ENCODE results near the gene NRP2.

The NRP2 gene

DNA sequence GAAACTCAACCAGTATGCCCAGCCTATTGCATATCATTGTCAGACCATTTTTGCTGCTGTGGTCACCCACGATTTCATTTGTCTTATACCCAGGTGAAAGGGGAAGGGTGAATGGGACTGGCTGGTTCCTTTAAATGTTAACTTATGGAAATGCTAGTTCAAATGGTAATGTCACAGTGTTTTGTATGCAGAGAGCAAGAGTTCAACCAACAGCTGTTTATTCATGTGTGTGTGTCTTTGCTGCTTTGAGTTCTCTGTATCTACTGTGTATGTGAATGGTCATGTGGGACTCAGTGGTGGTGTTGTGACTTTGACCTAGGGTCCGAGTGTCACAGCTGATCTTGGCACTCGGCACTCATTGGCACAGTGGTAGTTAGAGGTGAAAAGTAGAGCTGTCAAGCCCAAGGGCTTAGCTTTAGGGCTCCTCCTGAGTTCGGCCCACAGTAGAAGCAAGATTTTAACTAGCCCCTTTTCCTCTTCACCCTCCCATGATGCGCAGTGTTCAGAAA, 114.6 kb downstream of the NRP2 start:
- no peak for FAIRE-seq
- DNase-seq (ENCODE audit: insufficient read length, low spot score): no peak

DNA sequence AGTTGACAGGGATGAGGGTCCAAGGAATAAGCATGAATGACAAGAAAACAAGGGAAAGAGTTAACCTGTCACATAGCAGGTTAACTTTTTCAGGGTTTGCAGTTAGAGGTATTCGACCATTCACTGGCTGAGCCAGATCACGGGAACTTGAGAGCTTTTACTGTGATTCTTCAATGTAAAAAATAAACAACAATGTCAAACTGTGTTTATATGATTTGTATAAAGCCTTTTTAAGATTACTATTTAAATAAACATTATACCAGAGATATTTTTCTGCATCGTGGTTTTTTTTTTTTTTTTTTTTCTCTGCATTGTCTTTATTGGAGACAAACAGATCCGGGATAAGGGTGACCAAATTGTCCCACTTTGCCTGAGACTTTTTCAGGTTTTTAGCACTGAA, 115.6 kb downstream of the NRP2 start:
- no peak for FAIRE-seq
- no peak for DNase-seq (ENCODE audit: insufficient read length, low spot score)

- no peak for FAIRE-seq
Measured at GRCh38 chr2:205800224-205800623, 117.9 kb downstream of the NRP2 start.

GRCh38 chr2:205800773-205801172, 118.5 kb downstream of the NRP2 start:
- DNase-seq (ENCODE audit: insufficient read length, low spot score) (no peak), FAIRE-seq (no peak)

More at GRCh38 chr2:205800224-205800623, 117.9 kb downstream of the NRP2 start:
- no peak for DNase-seq (ENCODE audit: insufficient read length, low spot score)

- no peak for DNase-seq (ENCODE audit: insufficient read length, low spot score)
- no peak for FAIRE-seq
Measured at GRCh38 chr2:205802065-205802464, 119.8 kb downstream of the NRP2 start.

GRCh38 chr2:205802941-205803340, 120.6 kb downstream of the NRP2 start:
- no peak for FAIRE-seq
- no peak for DNase-seq (ENCODE audit: insufficient read length, low spot score)

- DNase-seq (ENCODE audit: insufficient read length, low spot score) (no peak), FAIRE-seq (no peak)
Measured at GRCh38 chr2:205803500-205803899, 121.2 kb downstream of the NRP2 start.

DNA sequence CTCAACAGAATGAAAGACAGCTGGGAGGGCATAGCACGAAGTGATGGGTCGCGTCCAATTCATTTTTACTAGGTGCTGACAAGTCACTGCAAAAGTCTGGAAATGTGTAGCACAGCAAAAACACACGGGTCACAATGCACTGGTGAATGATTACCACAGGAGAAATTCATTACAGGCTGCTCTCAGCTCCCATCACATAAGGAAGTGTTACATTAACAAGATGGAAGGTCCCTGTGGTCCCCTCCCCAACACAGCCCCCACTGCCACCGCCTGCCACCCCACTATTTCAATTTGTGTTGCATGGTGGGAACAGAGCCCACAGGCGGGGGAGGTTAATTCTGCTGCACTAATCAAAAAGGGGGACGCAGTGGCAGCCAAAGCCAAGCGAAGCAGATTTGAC, 122.8 kb downstream of the NRP2 start:
- DNase-seq (ENCODE audit: insufficient read length, low spot score) (no peak), FAIRE-seq (no peak)

GRCh38 chr2:205806143-205806905, 124.0 kb downstream of the NRP2 start:
- DNase-seq (ENCODE audit: insufficient read length, low spot score): no peak
- no peak for FAIRE-seq

DNA sequence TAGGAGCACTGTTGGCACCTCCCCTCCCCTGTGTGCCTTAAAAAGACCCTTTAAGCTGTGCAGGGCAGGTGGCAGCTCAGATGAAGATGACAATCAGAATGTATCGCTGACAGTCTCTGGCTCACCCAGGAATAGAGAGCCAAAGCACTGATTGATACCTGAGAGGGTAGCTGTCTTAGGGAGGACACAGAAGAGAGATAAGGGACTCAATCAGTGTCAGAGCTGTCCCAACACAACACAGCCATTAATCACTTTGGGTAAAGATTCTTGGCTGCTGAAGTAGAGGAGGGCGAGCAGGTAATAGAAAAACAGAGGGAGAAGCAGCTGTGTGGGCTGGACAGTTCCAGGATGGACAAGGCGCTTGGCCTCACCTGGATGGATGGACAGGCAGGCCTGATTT, 124.9 kb downstream of the NRP2 start:
- DNase-seq (ENCODE audit: insufficient read length, low spot score) (no peak), FAIRE-seq (no peak)

DNA sequence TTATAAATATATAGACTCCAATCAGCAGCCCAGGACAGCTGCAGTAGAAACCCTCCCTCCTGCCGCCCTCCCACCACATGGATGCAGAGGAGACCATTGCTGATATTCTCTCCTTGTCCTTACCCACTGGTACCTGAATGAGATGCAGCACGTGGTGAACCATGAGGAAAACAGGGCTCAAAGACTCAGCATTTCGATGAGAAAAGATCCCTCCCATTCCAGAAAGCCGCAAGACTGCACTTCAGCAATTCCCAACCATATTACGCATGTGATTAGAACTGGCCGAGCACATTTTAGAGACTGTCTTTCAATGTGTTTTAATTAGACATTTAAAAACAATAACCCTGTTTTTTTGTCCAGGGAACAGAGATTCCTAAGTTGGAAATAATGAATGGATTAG, 125.5 kb downstream of the NRP2 start:
- no peak for DNase-seq (ENCODE audit: insufficient read length, low spot score)
- FAIRE-seq: no peak

DNA sequence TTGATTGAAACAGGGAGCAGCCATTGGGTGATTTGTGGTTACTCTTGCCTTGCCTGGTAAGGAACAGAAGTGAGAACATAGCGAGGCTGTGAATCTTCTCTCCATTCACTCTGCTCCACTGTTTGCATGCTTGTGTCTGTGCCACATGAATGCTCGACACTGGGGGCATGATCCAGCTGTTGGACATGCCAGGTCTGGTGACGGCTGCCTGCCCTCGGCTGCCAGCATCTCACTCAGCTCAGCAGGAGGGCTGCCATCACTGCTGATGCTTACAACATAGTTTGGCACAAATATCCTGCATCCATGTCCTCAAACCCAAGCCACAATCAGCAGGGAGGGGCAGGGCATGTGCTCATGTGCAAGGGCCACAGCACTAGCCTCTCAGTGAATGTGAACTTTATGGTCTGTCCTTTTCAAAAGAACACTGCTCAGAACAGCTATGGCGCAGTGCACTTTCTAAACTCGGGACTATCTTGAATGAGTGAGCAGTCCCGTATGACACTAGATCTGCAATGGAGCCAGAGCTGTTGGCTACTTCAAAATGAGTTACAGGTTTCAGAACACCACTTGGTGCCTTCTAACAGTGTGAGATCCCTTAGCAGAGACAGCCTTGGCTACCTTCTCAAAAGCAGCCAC, 126.3 kb downstream of the NRP2 start:
- DNase-seq (ENCODE audit: insufficient read length, low spot score): no peak
- no peak for FAIRE-seq

GRCh38 chr2:205811387-205811786, 129.1 kb downstream of the NRP2 start:
- FAIRE-seq: no peak
- no peak for DNase-seq (ENCODE audit: insufficient read length, low spot score)

- DNase-seq (ENCODE audit: insufficient read length, low spot score) (no peak), FAIRE-seq (no peak)
Measured at GRCh38 chr2:205814039-205814364, 131.7 kb downstream of the NRP2 start.

- FAIRE-seq: no peak
- no peak for DNase-seq (ENCODE audit: insufficient read length, low spot score)
Measured at GRCh38 chr2:205815673-205816072, 133.4 kb downstream of the NRP2 start.

DNA sequence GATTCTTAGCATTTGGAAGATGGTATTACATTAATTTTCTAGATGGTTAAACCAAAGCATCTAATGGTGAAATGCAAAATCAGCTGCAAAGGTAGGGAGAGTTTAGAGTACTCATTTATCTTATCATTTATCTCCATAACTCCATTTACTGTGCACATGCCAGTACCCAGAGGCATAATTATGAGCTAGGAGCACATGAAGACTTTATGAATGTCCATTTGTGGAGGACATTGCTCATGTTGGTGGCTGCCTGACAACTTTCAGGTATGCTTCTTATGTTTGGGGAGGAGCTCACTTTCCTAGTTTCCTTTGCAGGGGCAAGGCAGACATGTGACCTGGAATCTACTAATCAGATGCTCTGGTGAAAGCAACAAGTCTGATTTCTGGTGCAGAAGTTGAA, 134.0 kb downstream of the NRP2 start:
- FAIRE-seq (no peak), DNase-seq (ENCODE audit: insufficient read length, low spot score) (no peak)

GRCh38 chr2:205822579-205822978, 140.3 kb downstream of the NRP2 start:
- no peak for FAIRE-seq
- no peak for DNase-seq (ENCODE audit: insufficient read length, low spot score)

- FAIRE-seq (no peak), DNase-seq (ENCODE audit: insufficient read length, low spot score) (no peak)
Measured at GRCh38 chr2:205827809-205828365, 145.6 kb downstream of the NRP2 start.

- no peak for DNase-seq (ENCODE audit: insufficient read length, low spot score)
- no peak for FAIRE-seq
Measured at GRCh38 chr2:205833864-205834263, 151.6 kb downstream of the NRP2 start.

DNA sequence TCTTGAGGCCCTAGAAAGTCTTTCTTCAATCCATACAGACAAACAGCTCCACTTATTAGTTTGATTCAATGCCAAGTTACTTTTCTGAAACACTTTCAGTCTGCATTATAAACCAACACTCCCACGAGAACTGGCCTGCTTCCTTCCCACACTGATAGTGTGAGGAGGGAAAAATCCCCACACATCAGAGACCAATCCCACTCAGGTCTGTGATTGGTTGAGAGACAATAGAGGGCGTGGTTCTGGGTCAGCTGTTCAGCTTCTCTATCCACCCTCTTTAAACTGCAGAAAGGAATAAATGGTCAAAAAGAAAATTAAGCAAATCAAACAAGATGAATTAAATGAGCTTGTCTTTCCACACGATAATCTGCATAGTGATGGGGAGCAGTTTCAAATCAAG, 152.5 kb downstream of the NRP2 start:
- FAIRE-seq: no peak
- no peak for DNase-seq (ENCODE audit: insufficient read length, low spot score)

- FAIRE-seq: no peak
- DNase-seq (ENCODE audit: insufficient read length, low spot score): no peak
Measured at GRCh38 chr2:205835251-205835791, 153.0 kb downstream of the NRP2 start.

- DNase-seq (ENCODE audit: insufficient read length, low spot score) (no peak), FAIRE-seq (no peak)
Measured at GRCh38 chr2:205835923-205836322, 153.6 kb downstream of the NRP2 start.
